Inflammatory macrophage treated with lipopolysaccharide for 4 hours (primary cell): ENCODE data around the gene TLL1.

Source experiments
- DNase-seq: peaks from one replicate; pipeline ENCODE4 v3.0.0-alpha.2; 2020

Gene TLL1

GRCh38 chr4:165872461-165873297 is at the start of gene TLL1:
Gene TLL1, plus strand, starts transcription at chr4:165873237. Its CDS starts 668 bp downstream, at chr4:165873905.
- DNase-seq: no peak

GRCh38 chr4:165826166-165826565 is 46.9 kb upstream of the TLL1 start:
- DNase-seq: no peak

GRCh38 chr4:165827018-165827417 is 46.0 kb upstream of the TLL1 start:
- DNase-seq: no peak

- DNase-seq: no peak
These were observed 44.1 kb upstream of the TLL1 start for GRCh38 chr4:165828928-165829327.

- DNase-seq: no peak
These were observed 38.9 kb upstream of the TLL1 start for GRCh38 chr4:165834116-165834515.

GRCh38 chr4:165838575-165838974 is 34.5 kb upstream of the TLL1 start:
- DNase-seq: no peak

GRCh38 chr4:165839615-165840333 is 33.3 kb upstream of the TLL1 start:
- no peak for DNase-seq

- no peak for DNase-seq
These were observed 30.4 kb upstream of the TLL1 start for GRCh38 chr4:165842684-165843083.

GRCh38 chr4:165844161-165844560 is 28.9 kb upstream of the TLL1 start:
- DNase-seq: no peak

GRCh38 chr4:165851256-165851655 is 21.8 kb upstream of the TLL1 start:
- no peak for DNase-seq

GRCh38 chr4:165855191-165855590 is 17.8 kb upstream of the TLL1 start:
- DNase-seq: no peak

- DNase-seq: no peak
These were observed 11.7 kb upstream of the TLL1 start for GRCh38 chr4:165861363-165861762.

GRCh38 chr4:165864271-165864670 is 8.8 kb upstream of the TLL1 start:
- no peak for DNase-seq

GRCh38 chr4:165866019-165866650 is 6.9 kb upstream of the TLL1 start:
- DNase-seq: no peak

- no peak for DNase-seq
These were observed 5.1 kb upstream of the TLL1 start for GRCh38 chr4:165867961-165868360.

GRCh38 chr4:165873298-165874071 is 448 bp downstream of the TLL1 start:
- DNase-seq: no peak

GRCh38 chr4:165874072-165874790 is 1.2 kb downstream of the TLL1 start:
- DNase-seq: no peak

GRCh38 chr4:165874791-165875371 is 1.8 kb downstream of the TLL1 start:
- DNase-seq: no peak

GRCh38 chr4:165875446-165875845 is 2.4 kb downstream of the TLL1 start:
- no peak for DNase-seq

GRCh38 chr4:165877286-165877685 is 4.2 kb downstream of the TLL1 start:
- no peak for DNase-seq

- no peak for DNase-seq
These were observed 6.6 kb downstream of the TLL1 start for GRCh38 chr4:165879641-165880040.

GRCh38 chr4:165894159-165894558 is 21.1 kb downstream of the TLL1 start:
- DNase-seq: no peak
